SK-N-SH treated with all-trans-retinoic acid at 6 μM for 48 hours (cell line): ENCODE results near the gene WDR31.

Experiments used
- ARNTL ChIP-seq: fragments of 450-650 bp; formaldehyde crosslinking; IDR thresholded peaks from 2 replicates; pipeline ENCODE4 v1.5.0; 2020; ENCODE audit warnings: low read depth, mild to moderate bottlenecking, moderate library complexity, borderline replicate concordance
- CSRNP3 ChIP-seq: fragments of 250-450 bp; sonication (Bioruptor Pico); IDR thresholded peaks from 2 replicates; pipeline ENCODE4 v1.5.1; 2021; ENCODE audit warnings: mild to moderate bottlenecking, moderate library complexity
- ESRRG ChIP-seq: fragments of 250-450 bp; sonication (Bioruptor Pico); IDR thresholded peaks from 2 replicates; pipeline ENCODE4 v1.6.1; 2021; ENCODE audit warnings: mild to moderate bottlenecking
- GLIS3 ChIP-seq: fragments of 250-450 bp; sonication (Bioruptor Pico); IDR thresholded peaks from 2 replicates; pipeline ENCODE4 v1.5.0; 2020; ENCODE audit warnings: mild to moderate bottlenecking, moderate library complexity
- PATZ1 ChIP-seq: fragments of 250-450 bp; sonication (Bioruptor Pico); IDR thresholded peaks from 2 replicates; pipeline ENCODE4 v1.8.0; 2020; ENCODE audit warnings: mild to moderate bottlenecking, moderate library complexity, borderline replicate concordance
- RARB ChIP-seq: fragments of 250-450 bp; sonication (Bioruptor Pico); IDR thresholded peaks from 2 replicates; pipeline ENCODE4 v1.8.0; 2021; ENCODE audit warnings: mild to moderate bottlenecking, moderate library complexity
- TOX ChIP-seq: fragments of 250-450 bp; sonication (Bioruptor Pico); IDR thresholded peaks from 2 replicates; pipeline ENCODE4 v1.8.0; 2021; ENCODE audit warnings: mild to moderate bottlenecking, moderate library complexity, borderline replicate concordance
- ZC3H10 ChIP-seq: fragments of 250-450 bp; sonication (Bioruptor Pico); IDR thresholded peaks from 2 replicates; pipeline ENCODE4 v1.5.1; 2021; ENCODE audit warnings: mild to moderate bottlenecking, moderate library complexity
- ZFP30 ChIP-seq: fragments of 450-650 bp; formaldehyde crosslinking; IDR thresholded peaks from 2 replicates; pipeline ENCODE4 v1.5.0; 2022; ENCODE audit warnings: mild to moderate bottlenecking, moderate library complexity
- ZNF70 ChIP-seq: fragments of 450-650 bp; formaldehyde crosslinking; IDR thresholded peaks from 2 replicates; pipeline ENCODE4 v1.5.0; 2020; ENCODE audit warnings: mild to moderate bottlenecking, moderate library complexity
- ZNF8 ChIP-seq: fragments of 450-650 bp; formaldehyde crosslinking; IDR thresholded peaks from 2 replicates; pipeline ENCODE4 v1.5.0; 2020; ENCODE audit warnings: mild to moderate bottlenecking, moderate library complexity
- TF ChIP-seq, protein P1 (sequence below): fragments of 250-450 bp; sonication (Bioruptor Pico); IDR thresholded peaks from 2 replicates; pipeline ENCODE4 v1.8.0; 2021; ENCODE audit warnings: low read depth, mild to moderate bottlenecking, moderate library complexity, borderline replicate concordance

DNA sequence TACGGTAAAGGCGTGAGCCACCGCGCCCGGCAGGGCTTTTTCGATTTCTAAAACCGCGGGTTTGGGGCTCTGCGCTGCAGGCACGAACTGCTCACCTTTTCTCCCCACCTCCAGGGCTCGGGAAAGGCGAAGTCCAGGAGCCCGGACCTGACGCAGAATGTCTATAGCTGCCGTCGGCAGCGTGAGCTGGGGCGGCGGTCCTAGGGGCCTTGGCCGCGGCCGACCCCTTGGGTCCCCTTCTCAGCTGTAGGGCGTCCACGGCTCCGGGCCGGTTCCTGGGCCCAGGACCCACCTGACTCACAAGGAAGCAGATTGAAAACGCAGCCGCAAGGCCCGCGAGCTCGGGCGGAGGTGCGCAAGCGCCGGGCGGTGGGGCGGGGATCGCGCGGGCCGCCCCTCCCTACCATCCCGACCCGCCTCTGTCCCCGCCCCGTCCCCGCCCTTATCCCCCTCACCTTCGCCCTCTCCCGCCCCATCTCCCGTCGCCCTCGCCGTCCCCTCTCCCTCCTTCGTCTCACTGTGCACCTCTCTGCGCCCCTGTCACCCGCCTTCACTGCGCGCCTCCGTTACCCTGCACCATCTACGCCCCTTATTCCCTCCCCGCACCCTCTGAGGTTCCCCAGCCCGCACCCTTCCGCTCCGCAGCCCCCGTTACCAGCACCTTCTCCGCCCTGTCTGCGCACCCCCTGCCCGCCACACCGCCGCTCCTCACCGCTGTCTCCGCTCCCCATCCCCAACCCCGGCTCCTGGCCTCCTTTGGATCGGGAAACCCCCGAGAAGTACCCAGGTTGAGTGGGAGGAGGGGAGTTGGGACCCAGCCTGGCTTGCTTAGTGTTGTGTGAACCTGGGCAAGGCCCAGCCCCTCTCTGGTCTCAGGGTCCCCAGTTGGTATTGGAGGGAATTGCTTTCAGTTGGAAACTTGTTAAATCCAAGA is 36.8 kb upstream of the WDR31 start, which contains the start of gene HDHD3:
- TF ChIP-seq ZC3H10 (CRISPR knock-in tag) (no peak), CSRNP3 (no peak), ZFP30 (CRISPR knock-in tag) (no peak), ZNF70 (CRISPR knock-in tag) (no peak), ARNTL (CRISPR knock-in tag) (no peak), PATZ1 (CRISPR knock-in tag) (no peak), TOX (CRISPR knock-in tag) (no peak), GLIS3 (CRISPR knock-in tag) (no peak), ESRRG (CRISPR knock-in tag) (no peak), RARB (CRISPR knock-in tag) (no peak), ZNF8 (no peak)
- TF ChIP-seq, protein P1, sequence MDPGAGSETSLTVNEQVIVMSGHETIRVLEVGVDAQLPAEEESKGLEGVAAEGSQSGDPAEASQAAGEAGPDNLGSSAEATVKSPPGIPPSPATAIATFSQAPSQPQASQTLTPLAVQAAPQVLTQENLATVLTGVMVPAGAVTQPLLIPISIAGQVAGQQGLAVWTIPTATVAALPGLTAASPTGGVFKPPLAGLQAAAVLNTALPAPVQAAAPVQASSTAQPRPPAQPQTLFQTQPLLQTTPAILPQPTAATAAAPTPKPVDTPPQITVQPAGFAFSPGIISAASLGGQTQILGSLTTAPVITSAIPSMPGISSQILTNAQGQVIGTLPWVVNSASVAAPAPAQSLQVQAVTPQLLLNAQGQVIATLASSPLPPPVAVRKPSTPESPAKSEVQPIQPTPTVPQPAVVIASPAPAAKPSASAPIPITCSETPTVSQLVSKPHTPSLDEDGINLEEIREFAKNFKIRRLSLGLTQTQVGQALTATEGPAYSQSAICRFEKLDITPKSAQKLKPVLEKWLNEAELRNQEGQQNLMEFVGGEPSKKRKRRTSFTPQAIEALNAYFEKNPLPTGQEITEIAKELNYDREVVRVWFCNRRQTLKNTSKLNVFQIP (CRISPR knock-in tag), result no peak
